ENCODE results near the gene POLR2A. TPM values are rescaled to one million over a fixed set of nuclear protein-coding genes. Genes with fewer than 3 reads are reported as not detected.

POLR2A gene
- total and polyA plus RNA-seq, 2 of the 13 experiments (the other 11 are each of a cell fraction or from before 2014, with no cell fraction given) = 17.8 to 18.3 TPM

DNA sequence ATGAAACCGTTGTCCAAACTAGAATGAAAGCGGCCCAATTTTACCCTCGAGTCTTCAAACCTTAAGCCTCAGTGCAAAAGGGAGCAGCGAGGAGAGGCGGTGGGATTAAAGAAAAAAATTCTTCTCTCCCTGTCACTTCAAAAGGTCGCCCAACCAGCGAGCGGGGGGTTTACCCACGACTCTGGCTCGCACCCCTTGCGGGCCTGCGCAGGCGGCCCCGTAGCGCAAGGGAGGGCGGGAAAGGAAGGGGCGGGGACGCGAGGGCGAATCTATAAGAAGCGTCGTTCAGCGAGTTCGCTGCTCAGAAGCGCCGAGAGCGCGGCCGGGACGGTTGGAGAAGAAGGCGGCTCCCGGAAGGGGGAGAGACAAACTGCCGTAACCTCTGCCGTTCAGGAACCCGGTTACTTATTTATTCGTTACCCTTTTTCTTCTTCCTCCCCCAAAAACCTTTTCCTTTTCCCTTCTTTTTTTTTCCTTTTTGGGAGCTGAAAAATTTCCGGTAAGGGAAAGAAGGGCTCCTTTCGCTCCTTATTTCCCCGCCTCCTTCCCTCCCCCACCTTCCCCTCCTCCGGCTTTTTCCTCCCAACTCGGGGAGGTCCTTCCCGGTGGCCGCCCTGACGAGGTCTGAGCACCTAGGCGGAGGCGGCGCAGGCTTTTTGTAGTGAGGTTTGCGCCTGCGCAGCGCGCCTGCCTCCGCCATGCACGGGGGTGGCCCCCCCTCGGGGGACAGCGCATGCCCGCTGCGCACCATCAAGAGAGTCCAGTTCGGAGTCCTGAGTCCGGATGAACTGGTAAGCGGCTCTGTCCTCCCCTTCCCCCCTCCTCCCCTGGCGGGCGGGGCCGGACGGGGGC is at the start of gene POLR2A (continued):
- TF ChIP-seq, protein P1, sequence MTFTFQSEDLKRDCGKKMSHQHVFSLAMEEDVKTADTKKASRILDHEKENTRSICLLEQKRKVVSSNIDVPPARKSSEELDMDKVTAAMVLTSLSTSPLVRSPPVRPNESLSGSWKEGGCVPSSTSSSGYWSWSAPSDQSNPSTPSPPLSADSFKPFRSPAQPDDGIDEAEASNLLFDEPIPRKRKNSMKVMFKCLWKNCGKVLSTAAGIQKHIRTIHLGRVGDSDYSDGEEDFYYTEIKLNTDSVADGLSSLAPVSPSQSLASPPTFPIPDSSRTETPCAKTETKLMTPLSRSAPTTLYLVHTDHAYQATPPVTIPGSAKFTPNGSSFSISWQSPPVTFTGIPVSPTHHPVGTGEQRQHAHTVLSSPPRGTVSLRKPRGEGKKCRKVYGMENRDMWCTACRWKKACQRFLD (CRISPR knock-in tag; IDR thresholded peaks at IDR 0.05; ENCODE audit: borderline replicate concordance) = peak; percentile 86; the same call in 1 of the 2 replicates
- TF ChIP-seq GATAD2A (CRISPR knock-in tag; IDR thresholded peaks at IDR 0.05) (peak; percentile 48), ARID2 (CRISPR knock-in tag; IDR thresholded peaks at IDR 0.05; ENCODE audit: borderline replicate concordance) (no peak), FOXK2 (IDR thresholded peaks at IDR 0.05) (peak; percentile 91), ZNF432 (CRISPR knock-in tag; IDR thresholded peaks at IDR 0.05; ENCODE audit: borderline replicate concordance) (no peak), ZFP90 (CRISPR knock-in tag; IDR thresholded peaks at IDR 0.05; ENCODE audit: borderline replicate concordance) (no peak; the same call in 1 of the 2 replicates), ATF7 (IDR thresholded peaks at IDR 0.05) (peak; percentile 55), ATF7 (CRISPR knock-in tag; IDR thresholded peaks at IDR 0.05) (no peak), ARNT2 (CRISPR knock-in tag; IDR thresholded peaks at IDR 0.05; ENCODE audit: low read depth) (no peak), TCF7 (IDR thresholded peaks at IDR 0.05; ENCODE audit: low read depth) (peak; percentile 19; the same call in 1 of the 2 replicates), BRD4 (CRISPR knock-in tag; IDR thresholded peaks at IDR 0.05) (peak; percentile 74; the same call in 1 of the 2 replicates), RORA (CRISPR knock-in tag; IDR thresholded peaks at IDR 0.05) (no peak), BCL6 (CRISPR knock-in tag; IDR thresholded peaks at IDR 0.05) (peak; percentile 59), MXI1 (IDR thresholded peaks at IDR 0.05; ENCODE audit: borderline replicate concordance, low read depth, low read length) (peak; percentile 87; the same call in 1 of the 3 replicates), TAF1 (CRISPR knock-in tag; IDR thresholded peaks at IDR 0.05) (peak; percentile 99), ZSCAN22 (CRISPR knock-in tag; IDR thresholded peaks at IDR 0.05) (peak; percentile 58; the same call in 1 of the 2 replicates), ONECUT2 (CRISPR knock-in tag; IDR thresholded peaks at IDR 0.05) (0 out of 2 replicates have a peak, but pooled peaks have one; percentile 64), ARNT (IDR thresholded peaks at IDR 0.05) (no peak), ZNF652 (CRISPR knock-in tag; IDR thresholded peaks at IDR 0.05; ENCODE audit: borderline replicate concordance, low read depth) (peak; percentile 56), HNRNPL (IDR thresholded peaks at IDR 0.05; ENCODE audit: low read depth, low read length) (peak; percentile 66), KLF15 (CRISPR knock-in tag; IDR thresholded peaks at IDR 0.05; ENCODE audit: borderline replicate concordance) (peak; percentile 72), ZNF7 (CRISPR knock-in tag; IDR thresholded peaks at IDR 0.05) (no peak), POLR2A (IDR thresholded peaks at IDR 0.05; ENCODE audit: insufficient read depth in 1 of 2, low read depth in 2 of 2, low read length in 2 of 2) (peak; percentile 100), ZNF160 (CRISPR knock-in tag; IDR thresholded peaks at IDR 0.05) (peak; percentile 86), ZFP36L1 (CRISPR knock-in tag; IDR thresholded peaks at IDR 0.05) (peak; percentile 54), NFKB2 (CRISPR knock-in tag; IDR thresholded peaks at IDR 0.05; ENCODE audit: borderline replicate concordance) (peak; percentile 81), PHF21A (CRISPR knock-in tag; IDR thresholded peaks at IDR 0.05) (peak; percentile 91), TBX3 (IDR thresholded peaks at IDR 0.05; ENCODE audit: borderline replicate concordance) (no peak), SP140L (CRISPR knock-in tag; IDR thresholded peaks at IDR 0.05; ENCODE audit: borderline replicate concordance) (peak; percentile 86), JDP2 (CRISPR knock-in tag; IDR thresholded peaks at IDR 0.05; ENCODE audit: borderline replicate concordance) (no peak), ATM (IDR thresholded peaks at IDR 0.05; ENCODE audit: borderline replicate concordance) (no peak), RBFOX2 (IDR thresholded peaks at IDR 0.05; ENCODE audit: low read depth, low read length) (peak; percentile 99), SMAD9 (CRISPR knock-in tag; IDR thresholded peaks at IDR 0.05) (no peak), SNAPC2 (CRISPR knock-in tag; IDR thresholded peaks at IDR 0.05) (no peak), SIN3B (IDR thresholded peaks at IDR 0.05; ENCODE audit: low read length) (peak; percentile 56; the same call in 1 of the 2 replicates)

All from HepG2 (cell line).